ENCODE results near the gene PKIG.

- TF ChIP-seq POLR2A (IDR thresholded peaks at IDR 0.05) = no peak
- no peak for TF ChIP-seq CTCF (IDR thresholded peaks at IDR 0.05)
These were observed 83.7 kb downstream of the PKIG start for GRCh38 chr20:44666066-44666465.

Measured in suprapubic skin (tissue), 3 donors.